Activated naive CD4-positive, alpha-beta T cell treated with anti-CD3 and anti-CD28 coated beads, Interleukin-2, amount 10 ng/mL, durations not matched to agents 7 days and 5 days (primary cell): ENCODE results near the gene PCP2.

Experiments used
- CTCF ChIA-PET: fragments of 350-600 bp; sonication (Branson Sonifier 250); formaldehyde crosslinking; loops from one replicate; lab custom pipeline; 2021; ENCODE audit warnings: antibody characterized with exemption; lab: Charles Lee
- DNase-seq: peaks from one replicate; pipeline ENCODE4 v3.0.0-alpha.2; 2020
- H3K27ac Mint-ChIP-seq: one replicate; pipeline ENCODE4 v1.8.0; 2021; ENCODE audit warnings: mild to moderate bottlenecking, moderate library complexity, mixed read lengths
- H3K27me3 Mint-ChIP-seq: one replicate; pipeline ENCODE4 v1.8.0; 2021; ENCODE audit warnings: mild to moderate bottlenecking, mixed read lengths
- H3K36me3 Mint-ChIP-seq: one replicate; pipeline ENCODE4 v1.8.0; 2021; ENCODE audit warnings: mixed read lengths
- H3K4me1 Mint-ChIP-seq: one replicate; pipeline ENCODE4 v1.8.0; 2021; ENCODE audit warnings: mixed read lengths
- H3K4me3 Mint-ChIP-seq: one replicate; pipeline ENCODE4 v1.8.0; 2021; ENCODE audit warnings: mild to moderate bottlenecking, moderate library complexity, mixed read lengths
- H3K9me3 Mint-ChIP-seq: one replicate; pipeline ENCODE4 v1.8.0; 2021; ENCODE audit warnings: mixed read lengths

Gene PCP2

DNA sequence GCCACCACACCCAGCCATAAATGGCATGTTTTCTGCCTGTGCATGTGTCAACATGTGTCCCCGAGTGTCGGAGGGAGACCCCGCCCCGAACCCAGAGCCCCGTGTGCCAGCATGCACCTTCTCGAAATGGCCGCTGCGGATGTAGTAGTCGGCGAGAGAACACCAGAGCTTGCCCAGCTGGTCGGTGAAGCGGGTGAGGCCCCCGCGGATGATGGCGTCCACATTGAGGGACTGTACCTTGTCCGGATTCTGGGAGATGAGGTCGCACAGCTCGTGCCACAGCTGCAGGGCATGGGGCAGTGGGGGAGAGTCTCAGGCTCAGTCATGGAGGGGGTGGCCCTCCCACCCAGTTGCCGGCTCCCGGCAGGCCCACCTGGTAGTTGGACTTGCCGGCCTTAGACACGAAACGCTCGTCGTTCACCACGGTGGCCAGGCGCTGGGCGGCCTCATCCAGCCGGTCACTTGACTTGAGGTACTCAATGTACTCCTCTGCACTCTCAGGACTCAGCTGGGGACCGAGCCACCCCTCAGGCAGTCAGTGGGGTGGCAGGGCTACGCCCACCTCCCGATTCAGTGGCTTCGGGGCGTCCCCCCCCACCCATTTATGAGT is 7.7 kb downstream of the PCP2 start:
- no peak overlapping the region for H3K4me3 Mint-ChIP-seq
- no peaks in the 10 kb centered on the region for H3K27me3 Mint-ChIP-seq
- peaks cover 42% of the 10 kb centered on the region for H3K36me3 Mint-ChIP-seq
- peaks cover 37% of the 10 kb centered on the region for H3K4me1 Mint-ChIP-seq
- H3K9me3 Mint-ChIP-seq, result no peaks in the 10 kb centered on the region
- no peak overlapping the region for H3K27ac Mint-ChIP-seq
- no peak for DNase-seq
- CTCF ChIA-PET, result no interaction called here

DNA sequence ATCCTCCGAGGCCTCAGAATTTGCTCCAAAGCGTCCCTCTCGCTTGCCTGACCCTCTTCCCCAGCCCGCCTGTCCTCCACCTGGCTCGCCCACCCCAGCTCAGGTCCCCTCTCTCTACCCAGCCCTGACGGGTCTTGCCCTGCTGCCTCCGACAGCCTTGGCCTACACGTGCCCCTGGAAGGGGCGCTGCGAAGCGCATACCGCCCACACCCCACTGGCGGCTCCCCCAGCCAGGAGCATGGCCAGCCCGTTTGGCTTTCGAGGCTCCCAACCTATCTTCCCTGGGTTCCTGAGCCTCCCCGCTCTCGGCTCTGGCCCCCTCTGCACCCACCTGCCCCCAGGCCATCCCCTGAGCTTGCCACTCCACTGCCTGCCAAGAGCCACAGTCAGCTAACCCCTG is 8.7 kb downstream of the PCP2 start:
- H3K4me3 Mint-ChIP-seq, result no peak overlapping the region
- no peaks in the 10 kb centered on the region for H3K27me3 Mint-ChIP-seq
- peaks cover 28% of the 10 kb centered on the region for H3K4me1 Mint-ChIP-seq
- DNase-seq, result no peak
- H3K27ac Mint-ChIP-seq, result no peak overlapping the region
- CTCF ChIA-PET, result no interaction called here
- H3K9me3 Mint-ChIP-seq, result no peaks in the 10 kb centered on the region
- H3K36me3 Mint-ChIP-seq, result peaks cover 42% of the 10 kb centered on the region

- CTCF ChIA-PET, result no interaction called here
- Mint-ChIP-seq H3K27me3 (no peaks in the 10 kb centered on the region), H3K27ac (no peak overlapping the region), H3K4me1 (peaks cover 20% of the 10 kb centered on the region), H3K4me3 (no peak overlapping the region), H3K9me3 (no peaks in the 10 kb centered on the region), H3K36me3 (peaks cover 35% of the 10 kb centered on the region)
- no peak for DNase-seq
Observed at GRCh38 chr19:7623725-7624603, 9.6 kb downstream of the PCP2 start.

DNA sequence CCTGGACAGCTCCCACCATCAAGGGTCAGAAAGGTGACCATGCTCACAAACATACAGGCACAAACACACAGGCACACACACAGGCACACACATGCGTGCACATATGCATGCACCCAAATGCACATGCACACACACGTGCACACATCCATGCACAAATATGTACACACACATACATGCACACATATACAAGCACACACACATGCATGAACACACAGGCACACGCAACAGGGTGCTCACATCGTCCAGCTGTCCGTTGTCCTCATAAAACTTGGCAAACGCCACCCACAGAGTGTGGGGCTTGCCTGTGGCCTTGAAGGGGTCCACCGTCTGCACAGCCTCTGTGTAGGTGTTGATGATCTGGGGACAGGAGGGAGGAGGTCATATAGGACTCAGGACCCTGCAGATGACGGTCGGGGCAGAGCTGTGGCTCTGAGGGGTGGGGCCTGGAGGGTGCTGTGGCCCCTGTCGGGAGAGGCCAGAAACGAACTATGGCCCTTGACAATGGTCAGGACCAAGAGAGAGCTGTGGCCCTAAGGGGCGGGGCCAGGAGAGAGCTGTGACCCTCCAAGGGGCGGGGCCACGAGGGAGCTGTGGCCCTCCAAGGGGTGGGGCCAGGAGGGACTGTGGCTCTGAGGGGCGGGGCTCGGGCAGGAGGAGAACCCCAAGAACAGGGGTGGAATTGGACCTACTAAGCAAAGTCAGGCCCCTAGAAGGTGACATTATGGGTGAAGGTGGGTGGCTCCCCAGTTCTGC is 10.4 kb downstream of the PCP2 start:
- Mint-ChIP-seq H3K36me3 (peaks cover 41% of the 10 kb centered on the region), H3K9me3 (no peaks in the 10 kb centered on the region), H3K4me3 (no peak overlapping the region), H3K27ac (no peak overlapping the region), H3K4me1 (peaks cover 11% of the 10 kb centered on the region), H3K27me3 (no peaks in the 10 kb centered on the region)
- CTCF ChIA-PET, result no interaction called here
- no peak for DNase-seq

DNA sequence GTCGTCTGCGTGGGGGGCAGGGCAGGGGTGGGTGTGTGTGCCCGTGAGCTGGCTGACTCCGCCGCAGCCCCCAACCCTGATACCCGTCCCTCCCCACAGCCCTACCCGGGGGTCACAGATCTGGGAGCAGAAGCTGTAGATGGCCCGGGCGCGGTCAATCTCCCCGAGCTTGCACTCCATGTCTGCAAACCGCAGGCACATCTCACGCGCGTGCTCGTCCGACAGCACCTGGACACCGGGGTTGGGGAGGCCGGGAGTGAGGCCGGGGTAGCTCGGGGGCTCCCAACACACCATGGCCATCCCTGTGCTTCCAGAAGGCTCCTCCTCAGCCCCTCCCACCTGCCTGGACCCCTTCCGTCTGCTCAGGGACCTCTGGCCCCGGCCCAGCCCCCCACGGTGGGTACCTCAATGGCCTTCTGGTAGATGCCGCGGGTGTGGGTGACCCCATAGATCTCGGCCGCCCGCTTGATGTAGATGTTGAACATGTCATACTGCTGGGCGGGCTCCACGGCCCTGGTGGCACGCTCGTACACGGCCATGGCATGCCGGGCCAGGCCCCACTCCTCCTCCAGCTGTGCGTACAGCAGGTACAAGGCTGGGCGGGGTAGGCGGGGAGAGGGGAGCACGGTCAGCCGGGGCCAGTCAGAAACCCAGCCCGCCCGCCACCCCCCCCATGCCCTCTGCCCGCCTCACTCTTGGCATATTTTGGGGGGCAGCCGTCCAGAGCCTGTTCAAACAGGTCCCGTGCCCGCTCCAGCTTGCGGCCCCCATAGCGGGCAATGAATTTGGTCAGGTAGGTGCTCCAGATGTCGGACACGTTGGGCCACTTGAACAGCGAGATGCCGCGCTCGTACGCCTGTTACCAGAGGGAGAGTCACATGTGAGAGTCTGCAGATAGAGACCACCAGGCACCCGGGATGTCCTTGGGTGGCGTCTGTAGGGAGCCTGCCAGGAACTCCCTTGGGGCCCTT is 12.8 kb downstream of the PCP2 start:
- no peak overlapping the region for H3K4me3 Mint-ChIP-seq
- H3K27ac Mint-ChIP-seq, result no peak overlapping the region
- no peak for DNase-seq
- H3K9me3 Mint-ChIP-seq, result no peaks in the 10 kb centered on the region
- CTCF ChIA-PET, result no interaction called here
- H3K36me3 Mint-ChIP-seq, result peaks cover 36% of the 10 kb centered on the region
- no peaks in the 10 kb centered on the region for H3K27me3 Mint-ChIP-seq
- H3K4me1 Mint-ChIP-seq, result no peaks in the 10 kb centered on the region

DNA sequence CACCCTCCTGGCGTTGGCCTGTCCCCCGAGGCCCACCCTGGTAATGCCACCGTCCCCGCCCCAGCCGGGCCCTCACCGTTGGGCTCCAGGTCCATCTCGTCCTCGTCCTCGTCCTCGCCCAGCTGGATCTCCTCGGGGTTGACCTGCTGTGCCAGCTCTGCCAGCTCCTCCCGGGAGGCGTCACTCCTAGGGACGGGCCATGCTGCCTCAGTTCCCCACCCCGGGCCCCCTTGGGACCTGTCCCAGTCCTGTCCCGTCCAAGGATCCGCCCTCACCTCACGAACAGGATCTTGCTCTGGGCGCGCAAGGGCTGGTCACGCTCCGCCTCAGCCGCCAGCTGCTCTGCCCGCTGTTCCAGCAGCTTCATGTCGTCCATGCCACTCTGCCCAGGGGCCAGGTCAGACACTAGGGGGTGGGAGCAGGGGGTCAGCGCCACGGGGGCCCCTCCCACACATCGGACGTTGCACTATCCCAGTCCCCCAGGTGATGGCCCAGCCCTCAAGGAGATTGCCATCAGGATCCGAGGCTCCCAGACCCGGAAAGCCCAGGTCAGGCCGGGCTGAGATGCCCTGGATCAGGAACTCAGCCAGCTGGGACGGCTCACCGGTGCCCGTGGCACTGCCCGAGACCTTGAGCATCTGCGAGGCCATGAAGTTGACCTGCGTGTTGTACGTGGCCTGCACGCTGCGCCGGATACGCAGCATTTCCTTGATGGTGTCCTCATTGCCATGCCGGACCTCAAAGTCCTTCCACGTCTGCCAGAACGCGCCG is 13.7 kb downstream of the PCP2 start:
- Mint-ChIP-seq H3K4me3 (no peak overlapping the region), H3K27ac (peak overlapping the region; percentile 5), H3K9me3 (no peaks in the 10 kb centered on the region), H3K27me3 (no peaks in the 10 kb centered on the region), H3K36me3 (peaks cover 32% of the 10 kb centered on the region), H3K4me1 (no peaks in the 10 kb centered on the region)
- no peak for DNase-seq
- CTCF ChIA-PET, result no interaction called here

DNA sequence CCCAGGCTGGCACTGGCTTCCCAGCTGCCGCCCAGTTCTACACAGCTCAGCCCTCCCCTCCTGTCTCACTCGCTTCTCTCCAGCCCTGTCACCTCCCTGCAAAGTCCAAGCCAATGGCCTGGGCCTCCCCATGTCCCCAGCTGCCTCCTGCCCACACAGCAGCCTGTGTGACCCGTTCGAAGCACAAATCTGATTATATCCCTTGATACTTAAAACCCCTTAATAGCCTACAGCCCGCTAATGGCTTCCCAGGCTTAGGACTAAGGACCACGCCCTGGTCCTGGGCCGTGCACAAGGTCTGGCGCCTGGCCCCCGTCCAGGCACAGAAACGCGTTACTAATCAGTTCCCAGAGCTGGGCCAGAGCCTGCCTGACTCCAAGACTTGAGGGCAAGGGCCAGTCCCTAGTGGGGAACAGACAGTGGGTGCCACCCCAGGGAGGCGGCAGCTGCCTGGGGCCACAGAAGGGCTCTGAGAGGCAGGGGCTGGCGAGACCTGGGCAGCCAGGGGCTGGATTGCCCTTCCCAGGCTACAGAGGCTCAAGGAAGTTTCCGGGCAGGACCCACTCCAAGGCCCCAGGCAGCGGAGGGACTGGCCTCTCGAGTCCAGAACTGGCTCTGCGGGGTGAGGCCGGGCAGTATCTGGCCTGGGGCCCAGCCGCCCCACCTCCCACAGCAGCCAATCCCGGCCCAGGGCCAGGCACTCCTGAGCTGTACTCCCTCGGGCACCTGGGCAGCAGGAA is 14.6 kb downstream of the PCP2 start:
- H3K27me3 Mint-ChIP-seq, result no peaks in the 10 kb centered on the region
- no peak overlapping the region for H3K4me3 Mint-ChIP-seq
- H3K36me3 Mint-ChIP-seq, result peaks cover 29% of the 10 kb centered on the region
- no peaks in the 10 kb centered on the region for H3K4me1 Mint-ChIP-seq
- no peak for DNase-seq
- CTCF ChIA-PET, result no interaction called here
- no peaks in the 10 kb centered on the region for H3K9me3 Mint-ChIP-seq
- no peak overlapping the region for H3K27ac Mint-ChIP-seq

DNA sequence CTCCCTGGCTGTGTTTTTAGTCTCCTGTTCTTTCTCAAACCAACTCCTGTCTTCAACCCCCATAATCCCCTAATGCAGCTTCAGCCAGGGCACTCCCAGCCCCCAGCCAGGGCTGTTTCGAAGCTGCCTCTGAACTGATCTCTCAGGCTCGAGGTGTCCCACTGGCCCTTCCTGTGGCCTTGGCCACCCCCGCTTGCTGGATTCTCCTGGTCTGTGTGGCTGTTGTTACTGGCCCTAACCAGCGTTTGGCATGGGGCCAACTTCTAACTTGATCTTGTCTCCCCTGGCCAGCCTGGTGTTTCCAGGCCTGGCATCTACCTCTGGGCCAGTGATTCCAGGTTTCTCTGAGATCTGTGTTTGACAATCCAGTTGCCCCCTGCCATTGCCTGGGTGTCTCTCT is 15.2 kb downstream of the PCP2 start:
- peak overlapping the region; percentile 49 for H3K27ac Mint-ChIP-seq
- H3K36me3 Mint-ChIP-seq, result peaks cover 29% of the 10 kb centered on the region
- CTCF ChIA-PET, result no interaction called here
- no peak for DNase-seq
- H3K9me3 Mint-ChIP-seq, result no peaks in the 10 kb centered on the region
- H3K4me1 Mint-ChIP-seq, result no peaks in the 10 kb centered on the region
- no peak overlapping the region for H3K4me3 Mint-ChIP-seq
- no peaks in the 10 kb centered on the region for H3K27me3 Mint-ChIP-seq

DNA sequence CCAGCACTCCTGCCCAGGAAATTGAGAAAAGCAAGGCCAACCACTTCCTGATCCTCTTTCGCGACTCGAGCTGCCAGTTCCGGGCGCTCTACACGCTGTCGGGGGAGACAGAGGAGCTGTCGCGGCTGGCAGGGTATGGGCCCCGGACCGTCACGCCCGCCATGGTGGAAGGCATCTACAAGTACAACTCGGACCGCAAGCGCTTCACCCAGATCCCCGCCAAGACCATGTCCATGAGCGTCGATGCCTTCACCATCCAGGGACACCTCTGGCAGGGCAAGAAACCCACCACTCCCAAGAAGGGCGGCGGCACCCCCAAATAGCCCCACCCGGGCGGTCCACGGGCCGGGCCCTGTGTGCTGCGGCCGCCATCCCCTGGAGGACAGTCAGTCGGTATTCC is 15.8 kb downstream of the PCP2 start:
- Mint-ChIP-seq H3K9me3 (no peaks in the 10 kb centered on the region), H3K4me1 (no peaks in the 10 kb centered on the region), H3K4me3 (no peak overlapping the region), H3K27ac (no peak overlapping the region), H3K36me3 (peaks cover 24% of the 10 kb centered on the region), H3K27me3 (no peaks in the 10 kb centered on the region)
- DNase-seq, result no peak
- CTCF ChIA-PET, result no interaction called here

GRCh38 chr19:7617172-7617571 is 16.3 kb downstream of the PCP2 start:
- Mint-ChIP-seq H3K27me3 (no peaks in the 10 kb centered on the region), H3K4me3 (no peak overlapping the region), H3K27ac (no peak overlapping the region), H3K36me3 (peaks cover 23% of the 10 kb centered on the region), H3K4me1 (no peaks in the 10 kb centered on the region), H3K9me3 (no peaks in the 10 kb centered on the region)
- CTCF ChIA-PET, result no interaction called here
- no peak for DNase-seq

- Mint-ChIP-seq H3K27ac (no peak overlapping the region), H3K27me3 (no peaks in the 10 kb centered on the region), H3K36me3 (peaks cover 13% of the 10 kb centered on the region), H3K4me1 (no peaks in the 10 kb centered on the region), H3K4me3 (no peak overlapping the region), H3K9me3 (no peaks in the 10 kb centered on the region)
- CTCF ChIA-PET, result interaction anchor here (1.2 kb wide), 1 partner anchor 47 kb away, joined by 4 read pairs; no protein-coding TSS in a partner anchor
- no peak for DNase-seq
Observed at GRCh38 chr19:7614859-7615741, 18.4 kb downstream of the PCP2 start.
